GM21737 (cell line): ENCODE results near the gene FYB2.

Experiments
- ATAC-seq: cut with Tn5 transposase; IDR thresholded peaks from one replicate; pipeline ENCODE4 v1.9.1; 2021; ENCODE audit warnings: mild to moderate bottlenecking, moderate library complexity; ENCODE audit not compliant: unreplicated experiment

The FYB2 gene

GRCh38 chr1:56834137-56834900, 15.1 kb upstream of the FYB2 start:
- ATAC-seq: no peak

GRCh38 chr1:56833088-56833487, 13.9 kb upstream of the FYB2 start:
- ATAC-seq: no peak

GRCh38 chr1:56831871-56832693, 12.9 kb upstream of the FYB2 start:
- peak; percentile 83 for ATAC-seq

GRCh38 chr1:56830052-56830451, 10.8 kb upstream of the FYB2 start:
- ATAC-seq: no peak

- ATAC-seq: no peak
Observed at GRCh38 chr1:56827711-56828110, 8.5 kb upstream of the FYB2 start.

GRCh38 chr1:56825436-56825835, 6.2 kb upstream of the FYB2 start:
- no peak for ATAC-seq

GRCh38 chr1:56824938-56825337, 5.7 kb upstream of the FYB2 start:
- ATAC-seq: no peak

- ATAC-seq: no peak
Observed at GRCh38 chr1:56824271-56824670, 5.1 kb upstream of the FYB2 start.

GRCh38 chr1:56821462-56821797, 2.2 kb upstream of the FYB2 start:
- ATAC-seq: no peak

GRCh38 chr1:56820755-56821461, 1.7 kb upstream of the FYB2 start:
- ATAC-seq: peak; percentile 64

GRCh38 chr1:56817716-56818463, 1.3 kb downstream of the FYB2 start:
- ATAC-seq: no peak

GRCh38 chr1:56816909-56817308, 2.3 kb downstream of the FYB2 start:
- ATAC-seq: peak; percentile 67

GRCh38 chr1:56816264-56816663, 2.9 kb downstream of the FYB2 start:
- no peak for ATAC-seq

GRCh38 chr1:56814205-56814604, 5.0 kb downstream of the FYB2 start:
- no peak for ATAC-seq

GRCh38 chr1:56811331-56811730, 7.9 kb downstream of the FYB2 start:
- no peak for ATAC-seq

- no peak for ATAC-seq
Observed at GRCh38 chr1:56808410-56808809, 10.8 kb downstream of the FYB2 start.

- ATAC-seq: no peak
Observed at GRCh38 chr1:56806804-56807203, 12.4 kb downstream of the FYB2 start.

GRCh38 chr1:56803561-56804156, 15.5 kb downstream of the FYB2 start:
- ATAC-seq: no peak

GRCh38 chr1:56799605-56800400, 19.4 kb downstream of the FYB2 start:
- no peak for ATAC-seq

- ATAC-seq: no peak
Observed at GRCh38 chr1:56798053-56798471, 21.1 kb downstream of the FYB2 start.
